ENCODE measurements around the gene BACE1. TPM values are rescaled to one million over a fixed set of nuclear protein-coding genes. Genes with fewer than 3 reads are reported as not detected.

The BACE1 gene
- total RNA-seq, 1 experiment from 2014 or later = 10.2 TPM

DNA sequence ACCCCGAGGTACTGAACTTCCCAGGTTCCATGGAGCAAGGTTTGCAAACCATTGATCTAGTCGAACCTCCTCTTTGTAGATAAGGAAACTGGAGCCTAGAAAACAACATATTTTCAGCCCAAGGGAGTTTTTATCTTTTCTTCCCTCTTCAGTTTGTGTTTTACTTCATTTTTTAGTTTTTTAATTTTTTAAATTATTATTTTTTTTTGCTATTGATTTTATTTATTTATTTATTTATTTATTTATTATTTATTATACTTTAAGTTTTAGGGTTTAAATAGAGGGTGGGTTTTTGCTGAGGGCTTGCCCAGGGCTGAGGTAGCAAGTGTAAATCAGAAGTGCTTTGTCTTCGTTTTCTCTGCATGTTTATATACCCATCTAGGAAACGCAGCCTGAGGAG, 38.5 kb upstream of the BACE1 start:
- Histone ChIP-seq H3K27ac (ENCODE audit: insufficient read length, low read depth, low read length) (no peak overlapping the region), H3K27me3 (ENCODE audit: insufficient read depth, low read length) (no peaks in the 10 kb centered on the region), H2AFZ (ENCODE audit: low read length) (no peak overlapping the region), H3K4ac (ENCODE audit: low read depth, low read length) (no peak overlapping the region), H2BK5ac (ENCODE audit: insufficient read length, low read length) (no peak overlapping the region), H3K9ac (ENCODE audit: extremely low read depth, insufficient read length, low read length) (no peak overlapping the region), H3K18ac (ENCODE audit: insufficient read length, low read depth, low read length) (no peak overlapping the region), H3K14ac (ENCODE audit: insufficient read depth, low read length) (no peak overlapping the region), H3K56ac (ENCODE audit: insufficient read length, low read depth, low read length) (no peak overlapping the region), H2BK20ac (ENCODE audit: low read depth, low read length, poor library complexity, severe bottlenecking) (no peak overlapping the region), H3K9me3 (ENCODE audit: control insufficient read depth, low read depth, low read length) (no peaks in the 10 kb centered on the region), H4K5ac (ENCODE audit: insufficient read length, low read depth, low read length) (no peak overlapping the region), H2AK5ac (ENCODE audit: insufficient read length, low read length) (no peak overlapping the region), H3T11ph (ENCODE audit: low read length) (no peak overlapping the region), H2BK15ac (ENCODE audit: low read depth, low read length) (no peak overlapping the region), H3K23ac (ENCODE audit: insufficient read length, low read depth, low read length) (no peak overlapping the region), H3K4me1 (ENCODE audit: insufficient read depth, low read length) (no peaks in the 10 kb centered on the region), H3K79me2 (ENCODE audit: insufficient read depth, low read length) (no peaks in the 10 kb centered on the region), H4K8ac (replicated peaks; ENCODE audit: insufficient read length, low read depth, low read length) (no peak overlapping the region), H3K79me1 (ENCODE audit: insufficient read depth, low read depth, low read length, poor library complexity, severe bottlenecking) (no peaks in the 10 kb centered on the region), H4K91ac (ENCODE audit: insufficient read length, low read depth, low read length) (no peak overlapping the region), H2BK120ac (ENCODE audit: low read depth, low read length, poor library complexity, severe bottlenecking) (no peak overlapping the region), H2BK12ac (ENCODE audit: insufficient read length, low read depth, low read length) (no peak overlapping the region), H4K20me1 (ENCODE audit: control insufficient read depth, insufficient read depth, insufficient read length) (no peaks in the 10 kb centered on the region), H3K4me2 (ENCODE audit: insufficient read depth, insufficient read length, low read length) (no peak overlapping the region), H3K23me2 (ENCODE audit: insufficient read length, low read depth, low read length, poor library complexity, severe bottlenecking) (no peaks in the 10 kb centered on the region)
- Mint-ChIP-seq H3K9me3 (no peaks in the 10 kb centered on the region), H3K36me3 (ENCODE audit: insufficient read depth in 1 of 3, low read depth in 3 of 3) (peaks cover 0 to 25% (median 16%) of the 10 kb centered on the region in 3 experiments; a peak in 5 of 7 replicates), H3K27me3 (ENCODE audit: low read depth) (no peaks in the 10 kb centered on the region), H3K4me1 (no peaks in the 10 kb centered on the region), H3K4me3 (no peak overlapping the region), H3K27ac (no peak overlapping the region)
- no peak for DNase-seq
- no CpG with 5 or more reads among the region's 4 CpGs for WGBS (ENCODE audit: extremely low coverage, insufficient read length, low lambda C conversion rate)
- TF ChIP-seq, protein P1, sequence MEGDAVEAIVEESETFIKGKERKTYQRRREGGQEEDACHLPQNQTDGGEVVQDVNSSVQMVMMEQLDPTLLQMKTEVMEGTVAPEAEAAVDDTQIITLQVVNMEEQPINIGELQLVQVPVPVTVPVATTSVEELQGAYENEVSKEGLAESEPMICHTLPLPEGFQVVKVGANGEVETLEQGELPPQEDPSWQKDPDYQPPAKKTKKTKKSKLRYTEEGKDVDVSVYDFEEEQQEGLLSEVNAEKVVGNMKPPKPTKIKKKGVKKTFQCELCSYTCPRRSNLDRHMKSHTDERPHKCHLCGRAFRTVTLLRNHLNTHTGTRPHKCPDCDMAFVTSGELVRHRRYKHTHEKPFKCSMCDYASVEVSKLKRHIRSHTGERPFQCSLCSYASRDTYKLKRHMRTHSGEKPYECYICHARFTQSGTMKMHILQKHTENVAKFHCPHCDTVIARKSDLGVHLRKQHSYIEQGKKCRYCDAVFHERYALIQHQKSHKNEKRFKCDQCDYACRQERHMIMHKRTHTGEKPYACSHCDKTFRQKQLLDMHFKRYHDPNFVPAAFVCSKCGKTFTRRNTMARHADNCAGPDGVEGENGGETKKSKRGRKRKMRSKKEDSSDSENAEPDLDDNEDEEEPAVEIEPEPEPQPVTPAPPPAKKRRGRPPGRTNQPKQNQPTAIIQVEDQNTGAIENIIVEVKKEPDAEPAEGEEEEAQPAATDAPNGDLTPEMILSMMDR (conservative IDR thresholded peaks at IDR 0.05) = no peak
